ENCODE results near the gene ACP6. TPM values are rescaled to one million over a fixed set of nuclear protein-coding genes. Genes with fewer than 3 reads are reported as not detected.

The ACP6 gene
- total RNA-seq, 1 donor from 2014 or later = 3.5 TPM

DNA sequence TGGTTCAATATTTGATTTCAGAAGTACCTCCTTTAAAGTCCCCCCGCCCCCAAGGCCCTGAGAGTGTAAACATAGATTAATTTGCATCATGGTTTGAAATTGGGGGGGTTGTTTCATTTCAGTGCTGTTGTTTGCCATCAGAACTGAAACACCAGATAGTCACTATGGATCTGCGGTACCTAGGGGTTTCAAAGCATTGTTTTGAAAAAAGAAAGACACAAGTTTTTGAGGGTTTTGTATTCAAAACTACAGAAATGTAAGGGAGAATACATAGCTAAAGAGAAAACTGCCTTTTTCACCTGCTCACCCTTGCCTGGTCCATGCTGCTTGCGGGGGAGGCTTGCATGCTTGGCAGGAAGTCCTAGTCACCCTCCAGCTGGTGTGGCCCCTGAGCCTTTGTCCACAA lies 59.3 kb downstream of the ACP6 start:
- TF ChIP-seq, protein P1, sequence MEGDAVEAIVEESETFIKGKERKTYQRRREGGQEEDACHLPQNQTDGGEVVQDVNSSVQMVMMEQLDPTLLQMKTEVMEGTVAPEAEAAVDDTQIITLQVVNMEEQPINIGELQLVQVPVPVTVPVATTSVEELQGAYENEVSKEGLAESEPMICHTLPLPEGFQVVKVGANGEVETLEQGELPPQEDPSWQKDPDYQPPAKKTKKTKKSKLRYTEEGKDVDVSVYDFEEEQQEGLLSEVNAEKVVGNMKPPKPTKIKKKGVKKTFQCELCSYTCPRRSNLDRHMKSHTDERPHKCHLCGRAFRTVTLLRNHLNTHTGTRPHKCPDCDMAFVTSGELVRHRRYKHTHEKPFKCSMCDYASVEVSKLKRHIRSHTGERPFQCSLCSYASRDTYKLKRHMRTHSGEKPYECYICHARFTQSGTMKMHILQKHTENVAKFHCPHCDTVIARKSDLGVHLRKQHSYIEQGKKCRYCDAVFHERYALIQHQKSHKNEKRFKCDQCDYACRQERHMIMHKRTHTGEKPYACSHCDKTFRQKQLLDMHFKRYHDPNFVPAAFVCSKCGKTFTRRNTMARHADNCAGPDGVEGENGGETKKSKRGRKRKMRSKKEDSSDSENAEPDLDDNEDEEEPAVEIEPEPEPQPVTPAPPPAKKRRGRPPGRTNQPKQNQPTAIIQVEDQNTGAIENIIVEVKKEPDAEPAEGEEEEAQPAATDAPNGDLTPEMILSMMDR (IDR thresholded peaks at IDR 0.05; ENCODE audit: partially characterized antibody, unreplicated experiment) = no peak
- no peak overlapping the region for H3K4me3 Mint-ChIP-seq (ENCODE audit: unreplicated experiment)
- no peak for DNase-seq
- no peaks in the 10 kb centered on the region for H3K4me1 Mint-ChIP-seq (ENCODE audit: low read depth, unreplicated experiment)
- no peaks in the 10 kb centered on the region for H3K27me3 Mint-ChIP-seq (ENCODE audit: unreplicated experiment)
- no peaks in the 10 kb centered on the region for H3K36me3 Mint-ChIP-seq (ENCODE audit: unreplicated experiment)
- no peak overlapping the region for H3K27ac Mint-ChIP-seq (ENCODE audit: unreplicated experiment)
- peaks cover 1% of the 10 kb centered on the region for H3K9me3 Mint-ChIP-seq (ENCODE audit: unreplicated experiment)

DNA sequence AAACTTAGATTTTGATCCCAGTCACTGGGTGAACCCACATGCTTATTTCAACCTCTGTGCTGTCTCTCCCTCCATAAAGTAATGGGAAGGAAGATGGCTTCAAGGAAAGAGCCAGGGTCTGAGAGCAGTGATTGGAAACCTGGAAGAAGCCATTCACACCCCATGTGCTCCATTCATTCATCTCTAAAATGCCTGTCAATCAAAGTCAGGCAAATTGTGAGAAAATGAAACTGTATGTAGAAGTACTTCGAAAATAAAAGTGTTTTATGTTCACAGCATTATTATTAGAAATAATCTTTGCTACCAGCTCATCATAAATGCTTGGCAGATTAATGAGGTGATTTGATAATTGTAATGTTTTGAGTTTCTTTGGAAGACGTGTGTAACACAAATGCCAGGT lies 61.0 kb downstream of the ACP6 start:
- peaks cover 1% of the 10 kb centered on the region for H3K9me3 Mint-ChIP-seq (ENCODE audit: unreplicated experiment)
- H3K27me3 Mint-ChIP-seq (ENCODE audit: unreplicated experiment) = no peaks in the 10 kb centered on the region
- no peak for DNase-seq
- H3K36me3 Mint-ChIP-seq (ENCODE audit: unreplicated experiment) = no peaks in the 10 kb centered on the region
- TF ChIP-seq, protein P1 (IDR thresholded peaks at IDR 0.05; ENCODE audit: partially characterized antibody, unreplicated experiment) = no peak
- no peaks in the 10 kb centered on the region for H3K4me1 Mint-ChIP-seq (ENCODE audit: low read depth, unreplicated experiment)
- no peak overlapping the region for H3K27ac Mint-ChIP-seq (ENCODE audit: unreplicated experiment)
- H3K4me3 Mint-ChIP-seq (ENCODE audit: unreplicated experiment) = no peak overlapping the region

DNA sequence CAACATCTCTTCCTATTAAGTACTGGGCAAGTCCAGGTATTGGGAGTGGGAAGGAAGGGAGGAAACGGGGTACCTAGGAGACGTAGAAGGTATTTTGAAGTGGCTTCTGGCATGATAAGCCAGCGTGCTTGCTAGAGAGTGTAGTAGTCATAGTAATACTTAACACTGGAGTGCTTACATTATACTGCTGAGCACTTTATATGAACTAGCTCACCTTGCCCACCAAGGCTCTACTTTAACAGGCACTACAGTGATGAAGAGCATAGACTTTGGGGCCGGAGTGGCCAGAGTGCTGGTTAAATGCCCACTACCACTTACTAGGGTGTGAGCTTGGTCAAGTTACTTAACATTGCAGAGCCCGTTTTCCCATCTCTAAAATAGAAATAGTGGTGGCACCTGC lies 61.7 kb downstream of the ACP6 start:
- TF ChIP-seq, protein P1 (IDR thresholded peaks at IDR 0.05; ENCODE audit: partially characterized antibody, unreplicated experiment) = no peak
- no peak overlapping the region for H3K27ac Mint-ChIP-seq (ENCODE audit: unreplicated experiment)
- peaks cover 1% of the 10 kb centered on the region for H3K9me3 Mint-ChIP-seq (ENCODE audit: unreplicated experiment)
- no peaks in the 10 kb centered on the region for H3K27me3 Mint-ChIP-seq (ENCODE audit: unreplicated experiment)
- no peak overlapping the region for H3K4me3 Mint-ChIP-seq (ENCODE audit: unreplicated experiment)
- no peaks in the 10 kb centered on the region for H3K36me3 Mint-ChIP-seq (ENCODE audit: unreplicated experiment)
- H3K4me1 Mint-ChIP-seq (ENCODE audit: low read depth, unreplicated experiment) = no peaks in the 10 kb centered on the region
- DNase-seq = no peak

DNA sequence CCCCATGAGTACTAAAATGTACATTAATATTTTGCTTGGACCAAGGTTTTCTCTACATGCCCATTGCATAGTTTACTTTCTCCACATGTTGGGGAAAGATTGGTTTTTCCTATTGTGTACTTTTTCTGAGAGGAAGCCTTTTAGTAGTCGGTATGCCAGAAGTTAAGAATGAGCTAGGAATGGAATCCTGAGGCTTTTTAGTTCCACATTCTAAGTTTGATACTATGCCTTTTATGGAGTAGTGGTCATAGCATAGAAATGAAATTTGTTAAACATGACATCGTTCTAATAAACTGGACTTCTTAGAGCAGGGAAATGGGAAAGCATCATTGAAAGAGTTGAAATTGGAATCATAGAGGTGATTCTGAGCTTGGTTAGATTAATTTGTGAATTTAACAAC lies 64.7 kb downstream of the ACP6 start:
- peaks cover 4% of the 10 kb centered on the region for H3K27me3 Mint-ChIP-seq (ENCODE audit: unreplicated experiment)

DNA sequence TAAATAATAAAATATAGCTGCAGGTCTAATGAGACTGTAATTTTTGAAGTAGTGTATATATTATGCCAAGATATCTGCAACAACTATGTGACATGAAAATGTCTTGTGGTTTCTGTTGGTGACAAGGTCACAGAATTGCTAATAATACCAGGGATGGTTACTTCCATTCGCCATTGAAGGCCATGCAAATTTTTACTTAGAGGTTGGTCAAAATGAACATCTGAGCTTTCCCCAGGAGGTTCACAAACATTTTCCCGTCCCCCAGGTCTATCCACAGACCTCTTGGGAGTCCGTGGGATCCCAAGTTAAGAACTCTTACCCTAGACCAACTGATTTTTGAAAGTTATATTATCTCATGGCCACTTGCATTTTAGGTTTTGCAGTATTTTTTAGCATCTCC lies 66.3 kb downstream of the ACP6 start:
- peaks cover 4% of the 10 kb centered on the region for H3K27me3 Mint-ChIP-seq (ENCODE audit: unreplicated experiment)
- no peak overlapping the region for H3K27ac Mint-ChIP-seq (ENCODE audit: unreplicated experiment)
- TF ChIP-seq, protein P1 (IDR thresholded peaks at IDR 0.05; ENCODE audit: partially characterized antibody, unreplicated experiment) = no peak
- H3K4me3 Mint-ChIP-seq (ENCODE audit: unreplicated experiment) = no peak overlapping the region
- no peak for DNase-seq
- peaks cover 10% of the 10 kb centered on the region for H3K4me1 Mint-ChIP-seq (ENCODE audit: low read depth, unreplicated experiment)
- H3K36me3 Mint-ChIP-seq (ENCODE audit: unreplicated experiment) = no peaks in the 10 kb centered on the region
- peaks cover 6% of the 10 kb centered on the region for H3K9me3 Mint-ChIP-seq (ENCODE audit: unreplicated experiment)

More for the DNA sequence above, 64.7 kb downstream of the ACP6 start:
- H3K4me3 Mint-ChIP-seq (ENCODE audit: unreplicated experiment) = no peak overlapping the region
- no peak for DNase-seq
- no peaks in the 10 kb centered on the region for H3K36me3 Mint-ChIP-seq (ENCODE audit: unreplicated experiment)
- peaks cover 5% of the 10 kb centered on the region for H3K9me3 Mint-ChIP-seq (ENCODE audit: unreplicated experiment)
- TF ChIP-seq, protein P1 (IDR thresholded peaks at IDR 0.05; ENCODE audit: partially characterized antibody, unreplicated experiment) = no peak
- H3K27ac Mint-ChIP-seq (ENCODE audit: unreplicated experiment) = no peak overlapping the region
- peaks cover 8% of the 10 kb centered on the region for H3K4me1 Mint-ChIP-seq (ENCODE audit: low read depth, unreplicated experiment)
